IMR-90 (cell line): ENCODE results near the gene PLEK. TPM values are rescaled to one million over a fixed set of nuclear protein-coding genes. Genes with fewer than 3 reads are reported as not detected.

Experiments
- ATAC-seq: fragments of 200-7000 bp; cut with Tn5 transposase; 2 replicates; pipeline ENCODE4 v1.9.1; 2020; ENCODE audit warnings: low read depth, mild to moderate bottlenecking, moderate library complexity
- BruUV-seq: library from RNA; stranded (reverse); fragments of 400-500 nt; replicated peaks from 2 replicates; lab custom pipeline; 2021; lab: Mats Ljungman, UMichigan
- CTCF ChIA-PET: fragments of 300-600 bp; formaldehyde crosslinking; extraction: SDS; loops from one replicate; lab custom pipeline; 2021; ENCODE audit warnings: antibody characterized with exemption; lab: Yijun Ruan, JAX
- POLR2A ChIA-PET: fragments of 300-600 bp; sonication (Branson Sonifier 250); formaldehyde crosslinking; loops from one replicate; lab custom pipeline; 2022; ENCODE audit warnings: antibody characterized with exemption; ENCODE audit not compliant: unreplicated experiment; lab: Charles Lee
- DNase-seq: peaks from one replicate; pipeline ENCODE4 v3.0.0; 2013
- H2AFZ ChIP-seq: replicated peaks from 2 replicates; pipeline ENCODE3; 2013; ENCODE audit warnings: low read length, mild to moderate bottlenecking; ENCODE audit not compliant: poor library complexity
- H2AK5ac ChIP-seq: 2 replicates; pipeline ENCODE4 v1.6.1; 2013; ENCODE audit warnings: low read depth, low read length, inconsistent platforms
- H2AK9ac ChIP-seq: replicated peaks from 2 replicates; pipeline ENCODE3; 2013; ENCODE audit warnings: mild to moderate bottlenecking, low read depth, low read length, moderate library complexity; ENCODE audit not compliant: poor library complexity
- H2BK120ac ChIP-seq: 2 replicates; pipeline ENCODE4 v1.6.1; 2013; ENCODE audit warnings: low read depth, low read length, inconsistent platforms
- H2BK15ac ChIP-seq: 3 replicates; pipeline ENCODE4 v1.6.1; 2013; ENCODE audit warnings: low read depth, low read length, inconsistent platforms
- H2BK20ac ChIP-seq: 2 replicates; pipeline ENCODE4 v1.6.1; 2013; ENCODE audit warnings: low read depth, mild to moderate bottlenecking, inconsistent platforms, low read length, moderate library complexity
- H2BK5ac ChIP-seq: 2 replicates; pipeline ENCODE4 v1.6.1; 2013; ENCODE audit warnings: mild to moderate bottlenecking, low read depth, low read length, inconsistent platforms; ENCODE audit not compliant: poor library complexity, severe bottlenecking
- H3K14ac ChIP-seq: replicated peaks from 2 replicates; pipeline ENCODE4 v1.6.1; 2013; ENCODE audit warnings: low read depth, low read length, inconsistent platforms
- H3K18ac ChIP-seq: 2 replicates; pipeline ENCODE4 v1.6.1; 2013; ENCODE audit warnings: low read depth, low read length, control low read depth
- H3K23ac ChIP-seq: 2 replicates; pipeline ENCODE4 v1.6.1; 2013; ENCODE audit warnings: low read depth, low read length, inconsistent platforms
- H3K27ac ChIP-seq: 2 replicates; pipeline ENCODE4 v1.5.1; 2013; ENCODE audit warnings: mild to moderate bottlenecking, control low read depth, low read length; ENCODE audit not compliant: insufficient read depth
- H3K27me3 ChIP-seq: 2 replicates; pipeline ENCODE4 v1.6.1; 2013; ENCODE audit warnings: low read length; ENCODE audit not compliant: control insufficient read depth, insufficient read depth
- H3K36me3 ChIP-seq: 2 replicates; pipeline ENCODE4 v1.6.1; 2013; ENCODE audit warnings: low read length, mixed read lengths; ENCODE audit not compliant: control insufficient read depth, insufficient read depth
- H3K4ac ChIP-seq: 2 replicates; pipeline ENCODE4 v1.6.1; 2013; ENCODE audit warnings: low read depth, low read length, inconsistent platforms
- H3K4me1 ChIP-seq: 2 replicates; pipeline ENCODE4 v1.6.1; 2013; ENCODE audit warnings: low read length, mixed read lengths; ENCODE audit not compliant: control insufficient read depth, insufficient read depth
- H3K4me2 ChIP-seq: 2 replicates; pipeline ENCODE4 v1.6.1; 2013; ENCODE audit warnings: low read depth, mild to moderate bottlenecking, control low read depth, low read length, moderate library complexity
- H3K4me3 ChIP-seq: 2 replicates; pipeline ENCODE4 v1.5.1; 2013; ENCODE audit warnings: low read depth, mild to moderate bottlenecking, control low read depth, low read length, moderate library complexity; ENCODE audit not compliant: insufficient read depth
- H3K56ac ChIP-seq: 2 replicates; pipeline ENCODE4 v1.6.1; 2013; ENCODE audit warnings: low read length, inconsistent platforms; ENCODE audit not compliant: insufficient read depth; ENCODE audit errors: extremely low read depth
- H3K79me1 ChIP-seq, 2 experiments: 2 replicates each; pipeline ENCODE4 v1.6.1; 2013; ENCODE audit warnings: low read length in 2 of 2, inconsistent platforms in 1 of 2, low read depth in 1 of 2
- H3K9ac ChIP-seq: 2 replicates; pipeline ENCODE4 v1.6.1; 2013; ENCODE audit warnings: low read depth, low read length, control low read depth
- H3K9me1 ChIP-seq: 2 replicates; pipeline ENCODE4 v1.6.1; 2013; ENCODE audit warnings: low read length, inconsistent platforms; ENCODE audit not compliant: insufficient read depth
- H3K9me3 ChIP-seq: 2 replicates; pipeline ENCODE4 v1.6.1; 2013; ENCODE audit warnings: low read length; ENCODE audit not compliant: control insufficient read depth, insufficient read depth
- H4K20me1 ChIP-seq: 2 replicates; pipeline ENCODE4 v1.6.1; 2013; ENCODE audit warnings: low read length, inconsistent platforms; ENCODE audit not compliant: insufficient read depth
- H4K5ac ChIP-seq: 2 replicates; pipeline ENCODE4 v1.6.1; 2013; ENCODE audit warnings: mild to moderate bottlenecking, low read depth, low read length, control low read depth
- H4K8ac ChIP-seq, 2 experiments: 2 replicates each; pipeline ENCODE4 v1.6.1; 2013; ENCODE audit warnings: low read depth in 2 of 2, low read length in 2 of 2, control low read depth in 1 of 2, inconsistent platforms in 1 of 2
- H4K91ac ChIP-seq: 2 replicates; pipeline ENCODE4 v1.6.1; 2013; ENCODE audit warnings: low read depth, low read length, inconsistent platforms; ENCODE audit not compliant: insufficient read depth
- CEBPB ChIP-seq: IDR thresholded peaks from 2 replicates; pipeline ENCODE4 v1.6.1; 2012; ENCODE audit warnings: low read depth, low read length, improper control_type of control experiment
- WGBS, 2 experiments: methylation state at CpG; one replicate each; pipeline versions ENCODE4 v1.1.5 to v1.1.7; 2013; ENCODE audit warnings: missing lambda C conversion rate in 2 of 2; ENCODE audit not compliant: insufficient read length in 1 of 2; ENCODE audit errors: extremely low coverage in 2 of 2; 5-methylcytosine and 5-hydroxymethylcytosine counted together
- dilution Hi-C: fragments of 300-500 bp; cut with HindIII; formaldehyde crosslinking; loops from one replicate; pipeline ENCODE4 v1.14.3; 2018; ENCODE audit warnings: low sequenced_read_pairs; ENCODE audit not compliant: unreplicated experiment
- in situ Hi-C: fragments of 300-500 bp; cut with MboI; formaldehyde crosslinking; loops from 3 replicates; pipeline ENCODE4 v1.14.3; 2019; ENCODE audit warnings: low sequenced_read_pairs, inconsistent platforms, mixed read lengths
- intact Hi-C: fragments of 100-400 bp; cut with micrococcal nuclease; formaldehyde crosslinking; loops from 2 replicates; pipeline ENCODE4 v1.10.0; 2022
- polyA plus RNA-seq, 3 experiments: library from polyadenylated mRNA; depleted of rRNA; stranded (reverse); fragments of >200 nt; gene quantifications; 2 replicates each; pipeline ENCODE4 v1.2.3, GENCODE V29; 2012; ENCODE audit warnings: low replicate concordance in 1 of 3
- total RNA-seq: library from RNA; depleted of rRNA; stranded (reverse); fragments of >200 nt; gene quantifications from 2 replicates; pipeline ENCODE4 v1.2.3, GENCODE V29; 2012

Gene PLEK
- total and polyA plus RNA-seq, 2 of the 4 experiments (the other 2 are of a cell fraction) = under 0.01 TPM; not detected in 1

GRCh38 chr2:68416081-68416675 is 51.1 kb downstream of the PLEK start:
- dilution Hi-C loops = no loop called here
- Histone ChIP-seq H3K18ac (no peak overlapping the region), H3K23ac (no peak overlapping the region), H3K4me3 (no peak overlapping the region), H2AK5ac (no peak overlapping the region), H3K36me3 (no peaks in the 10 kb centered on the region), H4K20me1 (no peaks in the 10 kb centered on the region), H4K8ac (no peak overlapping the region), H3K56ac (no peak overlapping the region), H2BK120ac (no peak overlapping the region), H4K5ac (no peak overlapping the region), H2BK5ac (no peak overlapping the region), H3K4me1 (no peaks in the 10 kb centered on the region), H2BK15ac (no peak overlapping the region), H3K27me3 (peaks cover 44% of the 10 kb centered on the region), H3K27ac (no peak overlapping the region), H3K9ac (no peak overlapping the region), H2AK9ac (no peak overlapping the region), H3K79me1 (no peaks in the 10 kb centered on the region), H2AFZ (no peak overlapping the region), H3K4ac (no peak overlapping the region), H2BK20ac (no peak overlapping the region), H3K9me3 (no peaks in the 10 kb centered on the region), H3K9me1 (no peaks in the 10 kb centered on the region), H4K91ac (no peak overlapping the region), H3K4me2 (no peak overlapping the region), H3K14ac (no peak overlapping the region)
- no peak for DNase-seq
- no peak for TF ChIP-seq CEBPB
- ATAC-seq = no peak
- intact Hi-C loops = no loop called here
- POLR2A ChIA-PET = no interaction called here
- CTCF ChIA-PET = no interaction called here
- BruUV-seq = no TSS peak
- WGBS, 2 experiments = 100% methylated on average over 1 of the region's 9 CpGs; no CpG with 5 or more reads in 1 of the 2 experiments
- in situ Hi-C loops = no loop called here
